SU-DHL-6 (cell line): Measurements from ENCODE around the gene UBE2O.

Source experiments
- EZH2phosphoT487 ChIP-seq: fragments of 200-600 bp; sonication (generic), shearing (Covaris generic); conservative IDR thresholded peaks from 2 replicates; pipeline ENCODE4 v1.6.1; 2018; ENCODE audit warnings: mild to moderate bottlenecking, antibody characterized with exemption, low read length, moderate library complexity, mixed read lengths
- TF ChIP-seq, protein P1 (sequence below): fragments of 200-600 bp; sonication (generic); IDR thresholded peaks from one replicate; pipeline ENCODE4 v1.5.1; 2017; ENCODE audit warnings: antibody characterized with exemption, mild to moderate bottlenecking, low read length, moderate library complexity; ENCODE audit not compliant: insufficient read depth, poor library complexity, severe bottlenecking

DNA sequence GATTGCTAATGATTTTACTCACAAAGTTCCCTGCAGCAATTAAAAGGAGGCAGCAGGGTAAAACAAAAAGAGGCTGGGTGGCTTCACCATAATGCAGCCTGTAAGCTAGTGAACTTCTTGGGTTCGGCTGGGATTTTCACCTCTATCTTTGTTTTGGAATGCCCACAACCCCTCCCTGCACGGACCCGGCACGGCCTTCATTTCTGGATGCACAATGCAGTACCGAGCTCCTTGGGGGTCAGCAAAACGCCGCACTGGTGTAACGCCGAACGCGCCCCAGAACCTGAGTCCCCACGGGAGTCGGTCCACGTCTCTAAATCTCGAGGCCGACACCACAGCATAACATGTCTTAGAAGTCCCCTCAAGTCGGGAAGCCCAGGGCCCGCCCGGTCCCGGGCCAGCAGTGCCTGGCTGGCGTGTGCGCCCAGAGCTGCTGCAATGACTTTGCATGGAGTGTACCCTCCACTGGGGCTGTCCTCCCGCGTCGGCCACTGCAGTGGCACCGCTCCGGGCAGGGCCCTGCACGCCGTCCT, 759 bp downstream of the UBE2O start:
- TF ChIP-seq, protein P1, sequence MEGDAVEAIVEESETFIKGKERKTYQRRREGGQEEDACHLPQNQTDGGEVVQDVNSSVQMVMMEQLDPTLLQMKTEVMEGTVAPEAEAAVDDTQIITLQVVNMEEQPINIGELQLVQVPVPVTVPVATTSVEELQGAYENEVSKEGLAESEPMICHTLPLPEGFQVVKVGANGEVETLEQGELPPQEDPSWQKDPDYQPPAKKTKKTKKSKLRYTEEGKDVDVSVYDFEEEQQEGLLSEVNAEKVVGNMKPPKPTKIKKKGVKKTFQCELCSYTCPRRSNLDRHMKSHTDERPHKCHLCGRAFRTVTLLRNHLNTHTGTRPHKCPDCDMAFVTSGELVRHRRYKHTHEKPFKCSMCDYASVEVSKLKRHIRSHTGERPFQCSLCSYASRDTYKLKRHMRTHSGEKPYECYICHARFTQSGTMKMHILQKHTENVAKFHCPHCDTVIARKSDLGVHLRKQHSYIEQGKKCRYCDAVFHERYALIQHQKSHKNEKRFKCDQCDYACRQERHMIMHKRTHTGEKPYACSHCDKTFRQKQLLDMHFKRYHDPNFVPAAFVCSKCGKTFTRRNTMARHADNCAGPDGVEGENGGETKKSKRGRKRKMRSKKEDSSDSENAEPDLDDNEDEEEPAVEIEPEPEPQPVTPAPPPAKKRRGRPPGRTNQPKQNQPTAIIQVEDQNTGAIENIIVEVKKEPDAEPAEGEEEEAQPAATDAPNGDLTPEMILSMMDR: no peak
- no peak for TF ChIP-seq EZH2phosphoT487
